HS-27A (cell line): ENCODE data around the gene PDGFA.

Experiments
- DNase-seq: peaks from one replicate; pipeline ENCODE4 v3.0.0-alpha.2; 2012; ENCODE audit warnings: low read depth, missing footprints

Gene PDGFA

GRCh38 chr7:504221-505111 is 15.2 kb downstream of the PDGFA start:
- DNase-seq = no peak

GRCh38 chr7:503575-504111 is 16.0 kb downstream of the PDGFA start:
- DNase-seq = no peak

GRCh38 chr7:502296-502695 is 17.4 kb downstream of the PDGFA start:
- no peak for DNase-seq

- DNase-seq = no peak
Measured at GRCh38 chr7:501526-501925, 18.1 kb downstream of the PDGFA start.

GRCh38 chr7:500521-501420 is 18.9 kb downstream of the PDGFA start:
- no peak for DNase-seq

- DNase-seq = no peak
Measured at GRCh38 chr7:499853-500485, 19.7 kb downstream of the PDGFA start.

GRCh38 chr7:498678-499641 is 20.7 kb downstream of the PDGFA start:
- DNase-seq = no peak

- no peak for DNase-seq
Measured at GRCh38 chr7:497946-498655, 21.5 kb downstream of the PDGFA start.

- DNase-seq = no peak
Measured at GRCh38 chr7:497346-497745, 22.3 kb downstream of the PDGFA start.

- DNase-seq = no peak
Measured at GRCh38 chr7:496528-497295, 22.9 kb downstream of the PDGFA start.

GRCh38 chr7:495761-496321 is 23.8 kb downstream of the PDGFA start:
- DNase-seq = no peak

GRCh38 chr7:495326-495725 is 24.3 kb downstream of the PDGFA start:
- DNase-seq = no peak

GRCh38 chr7:494906-495305 is 24.7 kb downstream of the PDGFA start:
- DNase-seq = no peak

- no peak for DNase-seq
Measured at GRCh38 chr7:494259-494687, 25.4 kb downstream of the PDGFA start.

GRCh38 chr7:493661-494251 is 25.9 kb downstream of the PDGFA start:
- no peak for DNase-seq

- no peak for DNase-seq
Measured at GRCh38 chr7:492714-493065, 27.0 kb downstream of the PDGFA start.

- no peak for DNase-seq
Measured at GRCh38 chr7:491958-492713, 27.5 kb downstream of the PDGFA start.

- DNase-seq = no peak
Measured at GRCh38 chr7:491292-491957, 28.2 kb downstream of the PDGFA start.
